Measurements from ENCODE around the gene HSPA1L.

DNA sequence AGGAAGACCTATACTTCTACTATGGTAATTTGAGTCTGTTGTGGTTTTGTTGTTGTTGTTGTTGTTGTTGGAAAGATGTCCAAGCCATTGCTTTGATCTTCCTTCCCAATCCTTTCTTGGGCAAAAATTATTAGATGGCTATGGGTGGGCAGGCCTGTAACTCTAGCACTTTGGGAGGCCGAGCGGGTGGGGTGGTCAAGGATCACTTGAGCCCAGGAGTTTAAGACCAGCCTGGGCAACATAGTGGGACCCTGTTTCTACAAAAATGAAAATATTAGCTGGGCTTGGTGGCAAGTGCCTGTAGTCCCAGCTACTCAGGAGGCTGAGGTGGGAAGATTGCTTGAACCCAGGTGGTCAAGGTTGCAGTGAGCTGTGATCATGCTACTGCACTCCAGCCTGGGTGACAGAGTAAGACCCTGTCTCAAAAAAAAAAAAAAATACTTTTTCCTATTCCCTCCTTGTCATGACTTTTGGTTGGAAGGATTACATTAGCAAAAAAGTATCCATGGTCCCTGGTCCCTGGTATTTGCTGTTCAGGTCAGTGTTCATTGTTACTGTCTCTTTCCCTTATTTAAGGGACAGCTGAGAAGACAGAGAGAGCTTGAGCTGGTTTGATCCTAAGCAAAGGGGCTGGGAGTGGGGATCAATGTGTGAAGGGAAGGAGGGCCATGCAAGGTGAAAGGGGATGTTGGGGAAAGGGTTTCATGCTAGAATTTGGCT, 35.8 kb upstream of the HSPA1L start:
- no peak for TF ChIP-seq MAFK (IDR thresholded peaks at IDR 0.05; ENCODE audit: partially characterized antibody)
- TF ChIP-seq, protein P1, sequence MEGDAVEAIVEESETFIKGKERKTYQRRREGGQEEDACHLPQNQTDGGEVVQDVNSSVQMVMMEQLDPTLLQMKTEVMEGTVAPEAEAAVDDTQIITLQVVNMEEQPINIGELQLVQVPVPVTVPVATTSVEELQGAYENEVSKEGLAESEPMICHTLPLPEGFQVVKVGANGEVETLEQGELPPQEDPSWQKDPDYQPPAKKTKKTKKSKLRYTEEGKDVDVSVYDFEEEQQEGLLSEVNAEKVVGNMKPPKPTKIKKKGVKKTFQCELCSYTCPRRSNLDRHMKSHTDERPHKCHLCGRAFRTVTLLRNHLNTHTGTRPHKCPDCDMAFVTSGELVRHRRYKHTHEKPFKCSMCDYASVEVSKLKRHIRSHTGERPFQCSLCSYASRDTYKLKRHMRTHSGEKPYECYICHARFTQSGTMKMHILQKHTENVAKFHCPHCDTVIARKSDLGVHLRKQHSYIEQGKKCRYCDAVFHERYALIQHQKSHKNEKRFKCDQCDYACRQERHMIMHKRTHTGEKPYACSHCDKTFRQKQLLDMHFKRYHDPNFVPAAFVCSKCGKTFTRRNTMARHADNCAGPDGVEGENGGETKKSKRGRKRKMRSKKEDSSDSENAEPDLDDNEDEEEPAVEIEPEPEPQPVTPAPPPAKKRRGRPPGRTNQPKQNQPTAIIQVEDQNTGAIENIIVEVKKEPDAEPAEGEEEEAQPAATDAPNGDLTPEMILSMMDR (IDR thresholded peaks at IDR 0.05) = no peak
- TF ChIP-seq RCOR1 (IDR thresholded peaks at IDR 0.05; ENCODE audit: low read depth, low read length) = no peak
- TF ChIP-seq, protein P2, sequence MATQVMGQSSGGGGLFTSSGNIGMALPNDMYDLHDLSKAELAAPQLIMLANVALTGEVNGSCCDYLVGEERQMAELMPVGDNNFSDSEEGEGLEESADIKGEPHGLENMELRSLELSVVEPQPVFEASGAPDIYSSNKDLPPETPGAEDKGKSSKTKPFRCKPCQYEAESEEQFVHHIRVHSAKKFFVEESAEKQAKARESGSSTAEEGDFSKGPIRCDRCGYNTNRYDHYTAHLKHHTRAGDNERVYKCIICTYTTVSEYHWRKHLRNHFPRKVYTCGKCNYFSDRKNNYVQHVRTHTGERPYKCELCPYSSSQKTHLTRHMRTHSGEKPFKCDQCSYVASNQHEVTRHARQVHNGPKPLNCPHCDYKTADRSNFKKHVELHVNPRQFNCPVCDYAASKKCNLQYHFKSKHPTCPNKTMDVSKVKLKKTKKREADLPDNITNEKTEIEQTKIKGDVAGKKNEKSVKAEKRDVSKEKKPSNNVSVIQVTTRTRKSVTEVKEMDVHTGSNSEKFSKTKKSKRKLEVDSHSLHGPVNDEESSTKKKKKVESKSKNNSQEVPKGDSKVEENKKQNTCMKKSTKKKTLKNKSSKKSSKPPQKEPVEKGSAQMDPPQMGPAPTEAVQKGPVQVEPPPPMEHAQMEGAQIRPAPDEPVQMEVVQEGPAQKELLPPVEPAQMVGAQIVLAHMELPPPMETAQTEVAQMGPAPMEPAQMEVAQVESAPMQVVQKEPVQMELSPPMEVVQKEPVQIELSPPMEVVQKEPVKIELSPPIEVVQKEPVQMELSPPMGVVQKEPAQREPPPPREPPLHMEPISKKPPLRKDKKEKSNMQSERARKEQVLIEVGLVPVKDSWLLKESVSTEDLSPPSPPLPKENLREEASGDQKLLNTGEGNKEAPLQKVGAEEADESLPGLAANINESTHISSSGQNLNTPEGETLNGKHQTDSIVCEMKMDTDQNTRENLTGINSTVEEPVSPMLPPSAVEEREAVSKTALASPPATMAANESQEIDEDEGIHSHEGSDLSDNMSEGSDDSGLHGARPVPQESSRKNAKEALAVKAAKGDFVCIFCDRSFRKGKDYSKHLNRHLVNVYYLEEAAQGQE (IDR thresholded peaks at IDR 0.05) = no peak
- no peak for TF ChIP-seq CEBPB (IDR thresholded peaks at IDR 0.05)
- TF ChIP-seq, protein P3, sequence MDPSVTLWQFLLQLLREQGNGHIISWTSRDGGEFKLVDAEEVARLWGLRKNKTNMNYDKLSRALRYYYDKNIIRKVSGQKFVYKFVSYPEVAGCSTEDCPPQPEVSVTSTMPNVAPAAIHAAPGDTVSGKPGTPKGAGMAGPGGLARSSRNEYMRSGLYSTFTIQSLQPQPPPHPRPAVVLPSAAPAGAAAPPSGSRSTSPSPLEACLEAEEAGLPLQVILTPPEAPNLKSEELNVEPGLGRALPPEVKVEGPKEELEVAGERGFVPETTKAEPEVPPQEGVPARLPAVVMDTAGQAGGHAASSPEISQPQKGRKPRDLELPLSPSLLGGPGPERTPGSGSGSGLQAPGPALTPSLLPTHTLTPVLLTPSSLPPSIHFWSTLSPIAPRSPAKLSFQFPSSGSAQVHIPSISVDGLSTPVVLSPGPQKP (IDR thresholded peaks at IDR 0.05; ENCODE audit: low read depth, low read length) = no peak
- TF ChIP-seq CHD2 (IDR thresholded peaks at IDR 0.05; ENCODE audit: low read length, partially characterized antibody) = no peak
- no peak for TF ChIP-seq POLR2A (IDR thresholded peaks at IDR 0.05; ENCODE audit: low read length)
- no peak for TF ChIP-seq NFE2L2 (conservative IDR thresholded peaks at IDR 0.05; ENCODE audit: low read length)
- no peak for TF ChIP-seq RFX5 (IDR thresholded peaks at IDR 0.05)
- no peak for TF ChIP-seq TP53 (CRISPR knock-in tag; IDR thresholded peaks at IDR 0.05)
- TF ChIP-seq, protein P4, sequence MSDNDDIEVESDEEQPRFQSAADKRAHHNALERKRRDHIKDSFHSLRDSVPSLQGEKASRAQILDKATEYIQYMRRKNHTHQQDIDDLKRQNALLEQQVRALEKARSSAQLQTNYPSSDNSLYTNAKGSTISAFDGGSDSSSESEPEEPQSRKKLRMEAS (IDR thresholded peaks at IDR 0.05) = no peak
- no peak for TF ChIP-seq ZFP36 (IDR thresholded peaks at IDR 0.05; ENCODE audit: borderline replicate concordance, partially characterized antibody)
- TF ChIP-seq BHLHE40 (IDR thresholded peaks at IDR 0.05; ENCODE audit: low read depth, low read length) = no peak
